A549 treated with dexamethasone at 1 μM for 4 hours (cell line): Measurements from ENCODE around the gene CYB5D1. TPM values are rescaled to one million over a fixed set of nuclear protein-coding genes. Genes with fewer than 3 reads are reported as not detected.

Experiments
- total RNA-seq: library from RNA; stranded (reverse); fragments of 200-300 nt; extraction: Qiagen RNA extraction; gene quantifications from 5 replicates; pipeline ENCODE4 v1.2.3, GENCODE V29; 2022

The CYB5D1 gene
- total RNA-seq = 20.9 to 22.7 TPM (median 21.7 TPM) in 5 replicates

DNA sequence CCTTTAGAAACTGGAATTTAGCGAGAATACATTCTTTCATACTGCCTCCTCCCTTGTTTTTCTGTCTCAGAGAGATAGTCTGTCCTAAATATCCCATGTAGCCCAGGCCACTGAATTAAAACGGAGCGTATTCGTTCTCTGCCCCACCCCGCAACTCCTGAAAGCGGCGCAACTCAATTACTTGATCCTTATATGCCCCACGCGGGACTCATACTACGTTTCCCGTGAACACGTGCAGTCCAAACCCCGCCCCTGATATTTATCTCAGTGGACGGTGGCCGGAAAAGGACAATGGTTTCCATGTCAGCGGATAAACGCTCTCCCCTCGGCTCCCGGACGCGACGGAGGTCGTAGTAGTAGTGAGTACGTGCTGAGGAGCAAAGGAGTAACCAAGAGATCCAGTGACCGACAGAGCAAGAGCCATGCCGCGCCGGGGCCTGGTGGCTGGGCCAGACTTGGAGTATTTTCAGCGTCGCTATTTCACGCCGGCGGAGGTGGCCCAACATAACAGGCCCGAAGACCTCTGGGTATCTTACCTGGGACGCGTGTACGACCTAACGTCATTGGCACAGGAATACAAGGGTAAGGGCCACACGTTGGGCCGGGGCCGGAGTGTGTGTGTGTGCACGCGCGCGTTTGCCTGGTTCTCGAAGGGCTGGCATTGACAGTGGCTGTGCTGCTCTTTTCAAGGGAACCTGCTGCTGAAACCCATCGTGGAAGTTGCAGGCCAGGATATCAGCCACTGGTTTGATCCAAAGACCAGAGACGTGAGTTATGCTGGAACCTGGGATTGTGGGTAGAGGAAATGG is at the start of gene CYB5D1:
Gene CYB5D1, plus strand, starts transcription at position 291 of the 809 bp plus-strand sequence. Its CDS starts 132 bp downstream, at position 423.

DNA sequence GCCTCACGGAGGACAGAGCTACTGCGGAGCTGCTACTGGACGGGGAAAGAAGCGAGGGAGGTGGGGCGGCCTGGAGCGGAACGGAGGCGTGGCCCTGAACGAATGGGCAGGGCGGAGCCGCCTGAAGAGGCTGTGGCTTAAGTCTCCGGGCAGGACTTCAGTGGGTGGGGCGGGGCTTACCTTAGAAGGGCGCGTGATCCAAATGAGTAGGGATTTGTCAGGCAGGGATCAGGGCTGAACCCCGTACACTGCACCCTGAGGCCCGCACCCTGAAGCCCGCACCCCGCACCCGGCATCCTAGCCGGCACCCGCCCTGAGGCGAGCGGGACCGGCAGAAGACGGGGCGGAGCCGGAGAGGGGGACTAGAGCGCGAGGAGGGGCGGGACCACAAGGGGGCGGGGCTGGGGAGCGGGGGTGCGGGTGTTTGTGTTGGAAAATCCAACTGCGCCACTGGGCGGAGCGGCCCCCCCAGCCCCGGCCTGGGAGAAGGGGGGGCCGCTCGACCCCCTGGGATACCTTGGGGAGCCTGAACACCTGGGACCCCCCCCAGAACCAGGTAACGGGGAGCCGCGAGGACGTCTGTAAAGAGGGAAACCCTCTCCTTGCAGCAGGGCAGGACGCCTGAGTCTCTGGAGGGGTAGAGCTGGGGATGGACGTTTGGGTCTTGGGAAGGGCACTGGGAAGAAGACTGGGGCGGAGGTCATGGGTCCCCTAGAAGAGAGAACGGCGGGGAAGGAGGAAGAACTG is 23.8 kb upstream of the CYB5D1 start, which contains the start of gene KDM6B:
Gene KDM6B, plus strand, starts transcription at position 423 of the 747 bp plus-strand sequence. CDS start 11,338 bp downstream, outside the sequence.

DNA sequence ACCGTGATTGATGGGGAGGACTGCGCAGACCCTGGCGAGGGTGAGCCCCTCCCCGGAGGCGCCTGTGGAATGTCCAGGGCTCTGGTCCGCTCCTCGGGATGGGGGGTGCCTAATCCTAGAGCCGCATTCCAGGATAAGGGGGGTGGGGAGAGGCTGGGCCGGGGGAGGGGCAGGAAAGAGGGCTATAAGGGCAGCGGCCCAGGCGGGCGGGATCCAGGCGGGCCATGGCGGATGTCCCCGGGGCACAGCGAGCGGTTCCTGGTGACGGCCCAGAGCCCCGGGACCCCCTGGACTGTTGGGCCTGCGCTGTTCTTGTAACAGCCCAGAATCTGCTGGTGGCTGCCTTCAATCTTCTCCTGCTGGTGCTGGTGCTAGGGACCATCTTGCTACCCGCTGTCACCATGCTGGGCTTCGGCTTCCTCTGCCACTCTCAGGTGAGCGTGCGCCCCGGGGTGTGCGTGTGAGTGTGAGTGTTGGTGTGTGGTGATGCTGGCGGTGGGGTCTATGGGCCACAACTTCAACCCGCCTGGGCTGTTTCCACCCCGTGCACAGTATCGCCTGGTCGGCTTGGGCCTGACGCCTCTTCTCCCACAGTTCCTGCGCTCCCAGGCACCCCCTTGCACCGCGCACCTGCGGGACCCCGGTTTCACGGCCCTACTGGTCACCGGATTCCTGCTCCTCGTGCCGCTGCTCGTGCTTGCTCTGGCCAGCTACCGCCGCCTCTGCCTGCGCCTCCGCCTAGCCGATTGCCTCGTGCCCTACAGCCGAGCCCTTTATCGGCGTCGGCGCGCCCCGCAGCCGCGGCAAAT is 2.7 kb upstream of the CYB5D1 start, which contains the start of gene TMEM88:
Gene TMEM88, plus strand, starts transcription at position 216 of the 809 bp plus-strand sequence. Its CDS starts 9 bp downstream, at position 225.

DNA sequence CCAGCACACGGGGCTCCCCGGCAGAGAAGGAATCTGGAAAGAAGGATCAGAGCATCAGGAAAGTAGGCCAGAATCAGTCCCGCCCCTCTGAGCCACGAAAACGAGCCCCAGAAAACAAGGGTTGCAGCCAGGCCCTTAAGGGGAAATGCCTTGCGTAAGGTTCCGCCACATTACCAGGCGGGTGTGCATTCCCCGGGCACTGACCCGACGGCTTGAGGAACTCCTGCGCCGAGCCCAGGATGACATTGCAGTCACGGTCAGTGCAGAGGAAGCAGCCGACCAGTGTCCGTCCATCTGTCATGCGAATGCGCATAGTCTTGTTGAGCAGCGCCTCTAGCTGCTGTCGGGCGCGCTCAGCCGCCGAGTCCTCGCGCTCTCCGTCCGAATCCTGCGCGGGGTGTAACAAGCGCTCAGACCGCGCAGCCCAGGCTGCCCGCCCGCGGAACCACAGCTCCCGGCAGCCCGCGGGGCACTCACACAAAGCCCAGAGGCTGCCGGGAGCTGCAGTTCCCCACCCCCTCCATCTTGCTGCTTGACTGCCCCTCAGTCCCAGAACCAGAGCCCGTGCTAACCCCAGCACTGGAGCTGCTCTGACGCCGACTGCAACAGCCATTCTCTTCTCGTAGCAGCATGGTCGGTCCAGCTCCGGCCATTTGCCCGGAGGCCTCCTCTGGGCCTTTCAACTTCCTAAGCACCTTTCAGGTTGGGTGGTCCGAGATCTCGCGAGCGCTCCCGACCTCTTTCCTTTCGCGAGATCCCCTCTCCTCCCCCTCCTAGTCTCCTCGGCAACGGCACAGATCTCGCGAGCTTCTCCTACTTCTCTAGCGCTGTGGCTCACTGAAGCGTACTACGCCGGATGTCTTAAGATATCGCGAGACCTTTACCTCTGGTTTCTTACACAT is 741 bp upstream of the CYB5D1 start, which contains the start of gene NAA38:
Gene NAA38, minus strand, starts transcription at position 749 of the 902 bp plus-strand sequence. Its CDS starts 96 bp downstream, at position 653.

DNA sequence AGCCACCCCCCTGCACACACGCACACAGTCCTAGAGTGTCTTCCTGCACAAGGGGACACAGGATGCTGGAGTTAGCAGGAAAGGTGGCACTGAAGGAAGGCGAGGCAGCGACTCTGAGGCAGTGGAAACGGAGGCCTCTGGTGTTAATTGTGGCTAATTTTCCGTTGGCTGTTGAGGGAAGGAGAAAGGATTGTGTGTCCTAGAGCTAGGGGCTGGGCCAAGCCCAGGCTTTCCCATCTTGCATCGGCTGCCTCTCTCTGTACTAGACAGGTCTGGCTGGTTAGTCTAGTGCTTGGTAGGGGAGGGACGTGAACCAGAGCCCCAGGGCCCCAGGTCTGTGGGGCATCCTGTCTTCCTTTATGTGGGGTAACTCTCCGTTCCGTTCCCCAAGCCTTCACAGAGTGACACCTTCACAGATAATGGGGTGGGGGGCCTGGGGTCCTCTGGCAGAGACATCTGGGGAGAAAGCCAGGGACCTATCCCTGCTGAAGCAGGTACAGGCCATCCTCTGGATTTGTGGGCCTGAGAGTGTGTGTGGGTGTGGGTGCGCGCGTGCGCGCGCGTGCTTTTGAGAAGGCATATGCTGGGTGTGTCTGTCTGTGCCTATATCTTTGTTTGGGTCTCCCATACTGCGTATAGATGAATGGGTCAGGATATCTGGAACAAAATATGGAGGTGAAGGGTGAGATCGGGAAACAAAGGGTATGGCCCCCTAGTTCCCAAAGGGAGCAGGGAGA is 30.5 kb downstream of the CYB5D1 start, which contains the start of gene CHD3:
Gene CHD3, plus strand, starts transcription at position 606 of the 737 bp plus-strand sequence. CDS start 212 bp downstream, outside the sequence.

Other genes with a start within 250 kb of the CYB5D1 start
- 45.4 to 60.2 TPM (median 59.3 TPM) in 5 replicates for gene FXR2, start 243.1 kb upstream of the CYB5D1 start, total RNA-seq
- 61.1 to 73.5 TPM (median 62.9 TPM) in 5 replicates for gene SAT2, start 230.2 kb upstream of the CYB5D1 start, total RNA-seq
- 0.27 to 0.56 TPM (median 0.43 TPM) in 5 replicates for gene SHBG, start 227.9 kb upstream of the CYB5D1 start, total RNA-seq
- 0.08 to 0.46 TPM (median 0.39 TPM) in 5 replicates for gene ATP1B2, start 207.1 kb upstream of the CYB5D1 start, total RNA-seq
- 38.7 to 51.6 TPM (median 47.4 TPM) in 5 replicates for gene TP53, start 170.5 kb upstream of the CYB5D1 start, total RNA-seq
- 27.7 to 33.8 TPM (median 32.7 TPM) in 5 replicates for gene WRAP53, start 169.5 kb upstream of the CYB5D1 start, total RNA-seq
- gene EFNB3, start 152.8 kb upstream of the CYB5D1 start, total RNA-seq = 0.99 to 1.5 TPM (median 1.3 TPM) in 5 replicates
- 0.02 to 0.06 TPM (median 0.03 TPM) in 5 replicates for gene DNAH2, start 140.3 kb upstream of the CYB5D1 start, total RNA-seq
- gene KDM6B, start 23.8 kb upstream of the CYB5D1 start, total RNA-seq = 10.5 to 21.0 TPM (median 14.6 TPM) in 5 replicates
- 0.16 to 1.2 TPM (median 0.64 TPM) in 5 replicates for gene TMEM88, start 2.9 kb upstream of the CYB5D1 start, total RNA-seq
- gene NAA38, start 444 bp upstream of the CYB5D1 start, total RNA-seq = 189 to 229 TPM (median 204 TPM) in 5 replicates
- gene CHD3, start 30.8 kb downstream of the CYB5D1 start, total RNA-seq = 56.7 to 75.9 TPM (median 72.6 TPM) in 5 replicates
- 1.3 to 2.4 TPM (median 1.5 TPM) in 5 replicates for gene RNF227, start 58.3 kb downstream of the CYB5D1 start, total RNA-seq
- 1.2 to 3.0 TPM (median 2.5 TPM) in 5 replicates for gene KCNAB3, start 71.9 kb downstream of the CYB5D1 start, total RNA-seq
- gene TRAPPC1, start 73.9 kb downstream of the CYB5D1 start, total RNA-seq = 295 to 368 TPM (median 319 TPM) in 5 replicates
- gene CNTROB, start 74.2 kb downstream of the CYB5D1 start, total RNA-seq = 32.5 to 44.7 TPM (median 43.3 TPM) in 5 replicates
- gene GUCY2D, start 144.6 kb downstream of the CYB5D1 start, total RNA-seq = 0.18 to 0.78 TPM (median 0.33 TPM) in 5 replicates
- gene ALOX15B, start 181.1 kb downstream of the CYB5D1 start, total RNA-seq = 0.26 to 0.46 TPM (median 0.42 TPM) in 5 replicates
- gene ALOX12B, start 229.7 kb downstream of the CYB5D1 start, total RNA-seq = 1.1 to 1.6 TPM (median 1.3 TPM) in 5 replicates